ENCODE results near the gene PSMD1. TPM values are rescaled to one million over a fixed set of nuclear protein-coding genes. Genes with fewer than 3 reads are reported as not detected.

Gene PSMD1
- total and polyA plus RNA-seq, 8 donors = 13.4 to 35.6 (median 25.1) TPM

DNA sequence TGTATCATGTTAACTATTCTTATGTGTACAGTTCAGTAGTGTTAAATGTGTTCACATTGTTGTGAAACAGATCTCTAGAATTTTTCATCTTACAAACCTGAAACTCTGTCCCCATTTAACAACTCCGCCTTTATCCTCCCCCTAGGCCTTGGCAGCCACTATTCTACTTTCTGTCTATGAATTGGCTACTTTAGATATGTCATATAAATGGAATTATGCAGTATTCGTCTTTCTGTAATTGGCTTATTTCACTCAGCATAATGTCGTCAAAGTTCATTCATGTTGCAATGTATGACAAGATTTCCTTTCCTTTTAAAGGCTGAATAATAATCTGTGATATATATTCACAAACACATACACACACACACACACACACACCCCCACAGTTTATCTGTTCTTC is 154.1 kb downstream of the PSMD1 start:
- no peak for DNase-seq
- 87% methylated on average over 3 of the region's 3 CpGs for WGBS, 2 donors
- no peak overlapping the region for H3K4me3 ChIP-seq
- no peaks in the 10 kb centered on the region for H3K27me3 ChIP-seq
- no peak for ATAC-seq
- no peak for FAIRE-seq
- no peak overlapping the region for H3K27ac ChIP-seq
- intact Hi-C loops (cut with DNase I) = no loop called here
- TF ChIP-seq, protein P1, sequence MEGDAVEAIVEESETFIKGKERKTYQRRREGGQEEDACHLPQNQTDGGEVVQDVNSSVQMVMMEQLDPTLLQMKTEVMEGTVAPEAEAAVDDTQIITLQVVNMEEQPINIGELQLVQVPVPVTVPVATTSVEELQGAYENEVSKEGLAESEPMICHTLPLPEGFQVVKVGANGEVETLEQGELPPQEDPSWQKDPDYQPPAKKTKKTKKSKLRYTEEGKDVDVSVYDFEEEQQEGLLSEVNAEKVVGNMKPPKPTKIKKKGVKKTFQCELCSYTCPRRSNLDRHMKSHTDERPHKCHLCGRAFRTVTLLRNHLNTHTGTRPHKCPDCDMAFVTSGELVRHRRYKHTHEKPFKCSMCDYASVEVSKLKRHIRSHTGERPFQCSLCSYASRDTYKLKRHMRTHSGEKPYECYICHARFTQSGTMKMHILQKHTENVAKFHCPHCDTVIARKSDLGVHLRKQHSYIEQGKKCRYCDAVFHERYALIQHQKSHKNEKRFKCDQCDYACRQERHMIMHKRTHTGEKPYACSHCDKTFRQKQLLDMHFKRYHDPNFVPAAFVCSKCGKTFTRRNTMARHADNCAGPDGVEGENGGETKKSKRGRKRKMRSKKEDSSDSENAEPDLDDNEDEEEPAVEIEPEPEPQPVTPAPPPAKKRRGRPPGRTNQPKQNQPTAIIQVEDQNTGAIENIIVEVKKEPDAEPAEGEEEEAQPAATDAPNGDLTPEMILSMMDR (IDR thresholded peaks at IDR 0.05) = no peak
- H3K36me3 ChIP-seq = peaks cover 0 to 9% (median 4%) of the 10 kb centered on the region in 3 donors
- no peaks in the 10 kb centered on the region for H3K4me1 ChIP-seq
- H3K9me3 ChIP-seq = no peaks in the 10 kb centered on the region

DNA sequence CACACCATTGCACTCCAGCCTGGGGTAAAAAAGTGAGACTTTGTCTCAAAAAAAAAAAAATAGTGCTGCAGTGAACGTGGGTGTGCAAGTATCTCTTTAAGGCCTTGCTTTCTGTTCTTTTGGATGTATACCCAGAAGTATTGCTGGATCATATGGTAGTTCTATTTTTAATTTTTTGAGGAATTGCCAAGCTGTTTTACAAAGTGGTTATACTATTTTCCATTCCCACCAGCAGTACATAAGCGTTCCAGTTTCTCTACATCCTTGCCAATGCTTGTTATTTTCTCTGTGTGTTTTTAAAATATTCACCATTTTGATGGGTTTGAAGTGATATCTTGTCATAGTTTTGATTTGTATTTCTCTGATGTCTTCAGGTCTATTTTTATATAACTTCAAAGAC is 154.8 kb downstream of the PSMD1 start:
- ATAC-seq (no peak), FAIRE-seq (no peak), DNase-seq (no peak)
- H3K9me3 ChIP-seq = no peaks in the 10 kb centered on the region
- no peaks in the 10 kb centered on the region for H3K27me3 ChIP-seq
- no peak overlapping the region for H3K27ac ChIP-seq
- 68 to 74% methylated on average over 2 of the region's 2 CpGs for WGBS, 2 donors
- TF ChIP-seq, protein P1 (IDR thresholded peaks at IDR 0.05) = no peak
- intact Hi-C loops (cut with DNase I) = no loop called here
- no peak overlapping the region for H3K4me3 ChIP-seq
- peaks cover 0 to 13% (median 4%) of the 10 kb centered on the region in 3 donors for H3K36me3 ChIP-seq
- no peaks in the 10 kb centered on the region for H3K4me1 ChIP-seq

DNA sequence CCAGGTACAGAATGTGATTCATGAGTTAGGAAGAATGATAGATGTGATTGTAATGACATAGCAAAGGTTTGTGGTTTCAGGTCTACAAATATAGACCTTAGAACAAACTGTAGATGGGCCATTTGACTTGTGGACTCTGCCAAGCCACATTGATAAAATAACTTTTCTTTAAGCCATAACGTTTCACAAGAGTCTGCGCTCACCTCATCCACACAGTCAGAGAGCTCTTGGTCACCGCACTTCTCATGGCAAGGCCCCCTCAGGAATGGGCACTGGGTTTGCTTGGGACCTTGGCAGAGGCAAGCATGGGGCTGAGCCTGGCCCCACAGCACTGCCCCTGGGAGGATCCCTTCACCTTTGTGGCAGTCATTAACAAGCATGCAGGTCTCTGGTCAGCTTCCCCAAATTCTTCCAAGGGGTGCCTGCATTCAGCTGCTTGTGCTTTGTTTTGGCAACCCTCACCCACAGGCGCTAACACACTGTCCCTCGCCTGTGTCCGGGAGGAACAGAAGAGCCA is 155.7 kb downstream of the PSMD1 start:
- Histone ChIP-seq H3K9me3 (no peaks in the 10 kb centered on the region), H3K36me3 (peaks cover 0 to 21% (median 4%) of the 10 kb centered on the region in 3 donors), H3K27ac (no peak overlapping the region), H3K4me1 (no peaks in the 10 kb centered on the region), H3K27me3 (no peaks in the 10 kb centered on the region), H3K4me3 (no peak overlapping the region)
- TF ChIP-seq, protein P1 (IDR thresholded peaks at IDR 0.05) = no peak
- peak in 1 of 4 donors; percentile 30 for ATAC-seq
- WGBS, 2 donors = 87 to 88% methylated on average over 6 of the region's 6 CpGs
- FAIRE-seq = no peak
- DNase-seq = no peak
- intact Hi-C loops (cut with DNase I) = no loop called here

DNA sequence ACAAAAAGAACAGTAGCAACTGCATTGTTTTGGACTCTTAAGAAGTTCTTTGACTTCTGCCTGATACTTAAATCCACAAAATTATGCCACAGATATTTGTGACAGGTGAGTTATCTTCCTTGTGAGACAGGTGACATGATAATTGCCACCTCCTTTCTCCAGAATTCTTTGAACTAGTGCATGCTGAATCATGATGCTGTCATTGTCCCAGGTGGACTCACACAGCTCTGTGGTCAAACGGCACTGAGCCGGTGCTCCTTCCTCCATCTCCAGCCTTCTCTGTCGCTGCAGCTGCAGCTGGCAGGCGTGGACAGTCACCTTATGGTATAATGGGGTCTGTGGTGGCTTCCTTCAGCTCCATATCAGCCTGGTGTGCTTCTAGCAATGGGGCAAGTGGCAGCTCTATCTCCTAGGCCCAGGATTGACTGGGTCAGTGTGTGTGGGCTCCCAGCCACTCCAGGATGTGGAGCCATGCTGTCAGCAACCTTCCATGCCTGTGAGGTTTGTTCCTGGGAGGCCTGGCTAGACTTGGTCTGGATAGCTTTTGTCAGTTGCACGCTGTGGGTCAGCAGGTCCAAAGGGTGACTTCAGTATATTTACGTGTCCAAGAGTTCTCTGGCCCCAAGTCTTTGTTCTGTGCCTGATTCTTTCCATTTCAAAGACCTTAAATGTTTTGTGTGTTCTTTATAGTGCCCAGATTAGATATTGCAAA is 157.4 kb downstream of the PSMD1 start:
- WGBS, 2 donors = 91 to 96% methylated on average over 6 of the region's 6 CpGs
- no peaks in the 10 kb centered on the region for H3K4me1 ChIP-seq
- H3K36me3 ChIP-seq = peaks cover 0 to 22% (median 0%) of the 10 kb centered on the region in 3 donors
- intact Hi-C loops (cut with DNase I) = no loop called here
- TF ChIP-seq, protein P1 (IDR thresholded peaks at IDR 0.05) = no peak
- H3K4me3 ChIP-seq = no peak overlapping the region
- H3K27me3 ChIP-seq = no peaks in the 10 kb centered on the region
- FAIRE-seq = no peak
- no peak for ATAC-seq
- H3K9me3 ChIP-seq = no peaks in the 10 kb centered on the region
- no peak overlapping the region for H3K27ac ChIP-seq
- no peak for DNase-seq

DNA sequence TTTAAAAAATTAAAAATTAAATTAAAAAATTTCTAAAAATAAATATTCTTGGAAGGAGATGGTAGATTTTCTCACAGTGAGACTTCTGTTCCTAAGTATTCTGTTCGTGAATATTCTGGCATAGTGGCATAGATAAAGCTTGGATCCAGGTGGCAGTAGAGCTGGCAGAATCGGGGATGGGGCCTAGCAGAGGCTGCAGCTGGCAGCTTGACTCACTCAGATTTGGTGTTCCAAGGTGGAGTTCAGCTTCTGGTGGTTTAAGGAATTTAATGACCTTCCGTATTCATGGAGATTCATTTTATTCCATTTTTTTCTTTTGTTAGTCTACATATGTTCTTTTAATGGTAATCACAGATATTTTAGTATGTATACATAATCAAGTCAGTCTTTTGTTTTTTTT is 161.7 kb downstream of the PSMD1 start:
- 76 to 82% methylated on average over 3 of the region's 3 CpGs for WGBS, 2 donors
- intact Hi-C loops (cut with DNase I) = no loop called here
- FAIRE-seq (no peak), ATAC-seq (no peak), DNase-seq (no peak)
- H3K27ac ChIP-seq = no peak overlapping the region
- H3K27me3 ChIP-seq = no peaks in the 10 kb centered on the region
- H3K9me3 ChIP-seq = no peaks in the 10 kb centered on the region
- no peak overlapping the region for H3K4me3 ChIP-seq
- H3K36me3 ChIP-seq = peaks cover 0 to 22% (median 0%) of the 10 kb centered on the region in 3 donors
- no peaks in the 10 kb centered on the region for H3K4me1 ChIP-seq
- TF ChIP-seq, protein P1 (IDR thresholded peaks at IDR 0.05) = no peak

Data from pancreas (tissue), 10 donors.